Stromal cell of bone marrow (primary cell): Measurements from ENCODE around the gene SYNGR4.
"Not testable (repeated sequence)": the region's sequence is repeated elsewhere in the genome, so short reads cannot be mapped to it uniquely, and the experiment has no call there.

Experiments used
- DNase-seq: peaks from one replicate; pipeline ENCODE4 v3.0.0-alpha.2; 2012; ENCODE audit warnings: low read depth

Gene SYNGR4

GRCh38 chr19:48363810-48364597 lies at the start of gene SYNGR4, which contains the start of gene TMEM143:
TSS of gene SYNGR4 (plus strand) at chr19:48364367. CDS start at chr19:48365843, 1,476 bp downstream.
TSS of gene TMEM143 (minus strand) at chr19:48363940. CDS start at chr19:48363920, 20 bp downstream.
- peak; percentile 99 for DNase-seq

- DNase-seq, result no peak
These were observed 48.5 kb upstream of the SYNGR4 start for GRCh38 chr19:48315712-48316111.

GRCh38 chr19:48317708-48317960 lies 46.5 kb upstream of the SYNGR4 start:
- DNase-seq, result not testable (repeated sequence)

GRCh38 chr19:48318286-48318987 lies 45.7 kb upstream of the SYNGR4 start:
- DNase-seq, result no peak

GRCh38 chr19:48319647-48320541 lies 44.3 kb upstream of the SYNGR4 start:
- DNase-seq, result peak; percentile 65

- peak; percentile 57 for DNase-seq
These were observed 42.9 kb upstream of the SYNGR4 start for GRCh38 chr19:48321372-48321621.

GRCh38 chr19:48321622-48322591 lies 42.3 kb upstream of the SYNGR4 start:
- peak; percentile 94 for DNase-seq

GRCh38 chr19:48325265-48325910 lies 38.8 kb upstream of the SYNGR4 start, which contains the start of gene EMP3:
TSS of gene EMP3 (plus strand) at chr19:48325552. CDS start at chr19:48326845, 1,293 bp downstream.
- peak; percentile 92 for DNase-seq

GRCh38 chr19:48329167-48329891 lies 34.8 kb upstream of the SYNGR4 start:
- no peak for DNase-seq

- DNase-seq, result no peak
These were observed 34.0 kb upstream of the SYNGR4 start for GRCh38 chr19:48330012-48330681.

GRCh38 chr19:48332351-48332661 lies 31.9 kb upstream of the SYNGR4 start:
- DNase-seq, result no peak

- peak; percentile 96 for DNase-seq
These were observed 31.3 kb upstream of the SYNGR4 start for GRCh38 chr19:48332662-48333466.

- DNase-seq, result peak; percentile 85
These were observed 30.4 kb upstream of the SYNGR4 start for GRCh38 chr19:48333467-48334384.

GRCh38 chr19:48338253-48338755 lies 25.9 kb upstream of the SYNGR4 start:
- DNase-seq, result no peak

GRCh38 chr19:48338802-48339503 lies 25.2 kb upstream of the SYNGR4 start:
- DNase-seq, result no peak

GRCh38 chr19:48340995-48341394 lies 23.2 kb upstream of the SYNGR4 start:
- DNase-seq, result no peak
